ENCODE results near the gene RBM4.

GRCh38 chr11:66689661-66690590 is 51.4 kb downstream of the RBM4 start:
- no peak for TF ChIP-seq POLR2A (IDR thresholded peaks at IDR 0.05)
- TF ChIP-seq CTCF (IDR thresholded peaks at IDR 0.05): no peak
